Coronary artery (tissue), 2 donors: ENCODE measurements around the gene CCSER1.
"Not testable (repeated sequence)": the region's sequence is repeated elsewhere in the genome, so short reads cannot be mapped to it uniquely, and the experiment has no call there.

Source experiments
- DNase-seq: peaks from one replicate; pipeline ENCODE4 v3.0.0-alpha.2; 2017; ENCODE audit warnings: low spot score
- H3K27ac ChIP-seq, 2 donors: fragments of 200-600 bp; sonication (generic); one replicate each; pipeline ENCODE4 v1.5.1; 2016 to 2019
- H3K4me3 ChIP-seq: fragments of 200-600 bp; sonication (generic); 2 replicates; pipeline ENCODE4 v1.5.1; 2016; ENCODE audit warnings: mild to moderate bottlenecking, moderate library complexity
- CTCF ChIP-seq: fragments of 200-600 bp; sonication (generic); IDR thresholded peaks from one replicate; pipeline ENCODE4 v1.5.1; 2019; ENCODE audit warnings: antibody characterized with exemption

CCSER1 gene

GRCh38 chr4:90648311-90648710 lies 521.1 kb downstream of the CCSER1 start:
- DNase-seq: no peak
- Histone ChIP-seq H3K27ac (no peak overlapping the region), H3K4me3 (no peak overlapping the region)
- no peak for TF ChIP-seq CTCF

- Histone ChIP-seq H3K4me3 (no peak overlapping the region), H3K27ac (no peak overlapping the region)
- TF ChIP-seq CTCF: no peak
- DNase-seq: no peak
These were observed 521.6 kb downstream of the CCSER1 start for GRCh38 chr4:90648791-90649190.

GRCh38 chr4:90660672-90661071 lies 533.5 kb downstream of the CCSER1 start:
- no peak overlapping the region for H3K4me3 ChIP-seq
- no peak overlapping the region for H3K27ac ChIP-seq
- TF ChIP-seq CTCF: no peak
- no peak for DNase-seq

GRCh38 chr4:90670183-90670582 lies 543.0 kb downstream of the CCSER1 start:
- Histone ChIP-seq H3K27ac (no peak overlapping the region), H3K4me3 (no peak overlapping the region)
- no peak for TF ChIP-seq CTCF
- no peak for DNase-seq

- Histone ChIP-seq H3K27ac (no peak overlapping the region), H3K4me3 (no peak overlapping the region)
- no peak for DNase-seq
- TF ChIP-seq CTCF: no peak
These were observed 562.5 kb downstream of the CCSER1 start for GRCh38 chr4:90689739-90690138.

GRCh38 chr4:90695411-90695810 lies 568.2 kb downstream of the CCSER1 start:
- DNase-seq: no peak
- TF ChIP-seq CTCF: no peak
- Histone ChIP-seq H3K4me3 (no peak overlapping the region), H3K27ac (no peak overlapping the region)

- not testable (repeated sequence) for DNase-seq, H3K27ac ChIP-seq, H3K4me3 ChIP-seq
These were observed 578.3 kb downstream of the CCSER1 start for GRCh38 chr4:90705501-90705900.

- no peak overlapping the region for H3K4me3 ChIP-seq
- no peak for DNase-seq
- no peak overlapping the region for H3K27ac ChIP-seq
- no peak for TF ChIP-seq CTCF
These were observed 588.0 kb downstream of the CCSER1 start for GRCh38 chr4:90715242-90715641.
